NT2/D1 (cell line): ENCODE data around the gene BRK1.
"Not testable (repeated sequence)": the region's sequence is repeated elsewhere in the genome, so short reads cannot be mapped to it uniquely, and the experiment has no call there.

Experiments used
- SUZ12 ChIP-seq: IDR thresholded peaks from 2 replicates; pipeline ENCODE4 v1.6.1; 2011; ENCODE audit not compliant: insufficient read length, insufficient read depth; ENCODE audit errors: extremely low read depth
- YY1 ChIP-seq: IDR thresholded peaks from 2 replicates; pipeline ENCODE4 v1.6.1; 2011; ENCODE audit not compliant: insufficient read length, insufficient read depth
- ZNF274 ChIP-seq: IDR thresholded peaks from 2 replicates; pipeline ENCODE4 v1.6.1; 2011; ENCODE audit warnings: mild to moderate bottlenecking, low read depth, low read length

- not testable (repeated sequence) for TF ChIP-seq ZNF274, YY1, SUZ12
Measured at GRCh38 chr3:10164201-10164545, 48.7 kb downstream of the BRK1 start.
